Endothelial cell (in vitro differentiated cells): ENCODE measurements around the gene TAB3. TPM values are rescaled to one million over a fixed set of nuclear protein-coding genes. Genes with fewer than 3 reads are reported as not detected.

Experiments used
- DNase-seq: peaks from one replicate; pipeline ENCODE4 v3.0.0; 2021; ENCODE audit warnings: low spot score
- H3K27ac Mint-ChIP-seq: one replicate; pipeline ENCODE4 v1.8.0; 2021; ENCODE audit warnings: mixed read lengths, inconsistent platforms; ENCODE audit not compliant: unreplicated experiment
- H3K27me3 Mint-ChIP-seq: one replicate; pipeline ENCODE4 v1.8.0; 2021; ENCODE audit warnings: mild to moderate bottlenecking, moderate library complexity, mixed read lengths, inconsistent platforms; ENCODE audit not compliant: unreplicated experiment
- H3K36me3 Mint-ChIP-seq: one replicate; pipeline ENCODE4 v1.8.0; 2021; ENCODE audit warnings: mild to moderate bottlenecking, low read depth, mixed read lengths, inconsistent platforms; ENCODE audit not compliant: unreplicated experiment
- H3K4me1 Mint-ChIP-seq: one replicate; pipeline ENCODE4 v1.8.0; 2021; ENCODE audit warnings: mild to moderate bottlenecking, mixed read lengths, inconsistent platforms; ENCODE audit not compliant: unreplicated experiment
- H3K4me3 Mint-ChIP-seq: one replicate; pipeline ENCODE4 v1.8.0; 2021; ENCODE audit warnings: mild to moderate bottlenecking, mixed read lengths, inconsistent platforms; ENCODE audit not compliant: unreplicated experiment
- H3K9me3 Mint-ChIP-seq: one replicate; pipeline ENCODE4 v1.8.0; 2021; ENCODE audit warnings: mixed read lengths, inconsistent platforms; ENCODE audit not compliant: unreplicated experiment
- CTCF ChIP-seq: fragments of 200-600 bp; sonication (generic); IDR thresholded peaks from one replicate; pipeline ENCODE4 v1.5.0; 2021; ENCODE audit warnings: antibody characterized with exemption; ENCODE audit not compliant: unreplicated experiment
- total RNA-seq: library from RNA; stranded (reverse); fragmentation: NEBNext Ultra II Directional; extraction: Animal tissue kit (Norgen Biotek cat#: 25700); gene quantifications from one replicate; pipeline ENCODE4 v1.2.1, GENCODE V29; 2021; ENCODE audit not compliant: unreplicated experiment

Gene TAB3
- total RNA-seq, 1 donor from 2014 or later: 23.8 TPM

GRCh38 chrX:30881797-30882196 is 7.3 kb downstream of the TAB3 start:
- no peak overlapping the region for H3K4me3 Mint-ChIP-seq
- H3K36me3 Mint-ChIP-seq: no peaks in the 10 kb centered on the region
- no peaks in the 10 kb centered on the region for H3K27me3 Mint-ChIP-seq
- peaks cover 6% of the 10 kb centered on the region for H3K4me1 Mint-ChIP-seq
- no peaks in the 10 kb centered on the region for H3K9me3 Mint-ChIP-seq
- DNase-seq: no peak
- TF ChIP-seq CTCF: no peak
- no peak overlapping the region for H3K27ac Mint-ChIP-seq

- no peaks in the 10 kb centered on the region for H3K9me3 Mint-ChIP-seq
- H3K36me3 Mint-ChIP-seq: no peaks in the 10 kb centered on the region
- no peak for DNase-seq
- H3K27me3 Mint-ChIP-seq: no peaks in the 10 kb centered on the region
- peaks cover 6% of the 10 kb centered on the region for H3K4me1 Mint-ChIP-seq
- H3K27ac Mint-ChIP-seq: no peak overlapping the region
- no peak for TF ChIP-seq CTCF
- H3K4me3 Mint-ChIP-seq: no peak overlapping the region
Observed at GRCh38 chrX:30881390-30881789, 7.7 kb downstream of the TAB3 start.

- Mint-ChIP-seq H3K4me1 (no peaks in the 10 kb centered on the region), H3K27me3 (no peaks in the 10 kb centered on the region), H3K9me3 (no peaks in the 10 kb centered on the region), H3K36me3 (no peaks in the 10 kb centered on the region), H3K4me3 (no peak overlapping the region), H3K27ac (no peak overlapping the region)
- no peak for TF ChIP-seq CTCF
- no peak for DNase-seq
Observed at GRCh38 chrX:30880058-30880457, 9.0 kb downstream of the TAB3 start.

GRCh38 chrX:30876367-30876766 is 12.7 kb downstream of the TAB3 start:
- Mint-ChIP-seq H3K27ac (no peak overlapping the region), H3K36me3 (no peaks in the 10 kb centered on the region), H3K4me3 (no peak overlapping the region), H3K9me3 (no peaks in the 10 kb centered on the region), H3K4me1 (no peaks in the 10 kb centered on the region), H3K27me3 (no peaks in the 10 kb centered on the region)
- DNase-seq: no peak
- TF ChIP-seq CTCF: no peak

- H3K27ac Mint-ChIP-seq: no peak overlapping the region
- H3K36me3 Mint-ChIP-seq: no peaks in the 10 kb centered on the region
- H3K9me3 Mint-ChIP-seq: no peaks in the 10 kb centered on the region
- no peaks in the 10 kb centered on the region for H3K4me1 Mint-ChIP-seq
- no peak for TF ChIP-seq CTCF
- no peak for DNase-seq
- no peak overlapping the region for H3K4me3 Mint-ChIP-seq
- H3K27me3 Mint-ChIP-seq: no peaks in the 10 kb centered on the region
Observed at GRCh38 chrX:30875957-30876356, 13.1 kb downstream of the TAB3 start.
